Tibial artery (tissue), 4 donors: Measurements from ENCODE around the gene FAAP100.
"Not testable (repeated sequence)": the region's sequence is repeated elsewhere in the genome, so short reads cannot be mapped to it uniquely, and the experiment has no call there.

Experiments used
- DNase-seq, 2 donors: peaks; one replicate each; pipeline ENCODE4 v3.0.0-alpha.2; 2019
- H3K27ac ChIP-seq, 2 donors: fragments of 200-600 bp; sonication (generic) in 1 of 2; 1 replicate in 1 of 2; 2 replicates in 1 of 2; pipeline ENCODE4 v1.5.1; 2018 to 2019; ENCODE audit warnings: mild to moderate bottlenecking in 1 of 2
- H3K27me3 ChIP-seq, 2 donors: fragments of 200-600 bp; sonication (generic) in 1 of 2; one replicate each; pipeline versions ENCODE4 v1.5.1 to v1.6.0; 2016 to 2019
- H3K36me3 ChIP-seq, 3 donors: fragments of 200-600 bp; sonication (generic) in 2 of 3; one replicate each; pipeline ENCODE4 v1.5.1; 2016 to 2019; ENCODE audit warnings: mild to moderate bottlenecking in 2 of 3
- H3K4me1 ChIP-seq, 4 donors: fragments of 200-600 bp; sonication (generic) in 2 of 4; 1 replicate in 3 of 4; 2 replicates in 1 of 4; pipeline ENCODE4 v1.5.1; 2016 to 2019
- H3K4me3 ChIP-seq, 2 donors: fragments of 200-600 bp; sonication (generic) in 1 of 2; 1 replicate in 1 of 2; 2 replicates in 1 of 2; pipeline ENCODE4 v1.5.1; 2018 to 2019; ENCODE audit warnings: mild to moderate bottlenecking in 2 of 2
- H3K9me3 ChIP-seq, 3 donors: fragments of 200-600 bp; sonication (generic) in 1 of 3; one replicate each; pipeline ENCODE4 v1.5.1; 2016 to 2019
- CTCF ChIP-seq, 2 experiments: fragments of 200-600 bp in 1 of 2; fragments of 450-650 bp in 1 of 2; IDR thresholded peaks; one replicate each; pipeline ENCODE4 v1.5.1; 2017 to 2019; ENCODE audit warnings: antibody characterized with exemption in 2 of 2, mild to moderate bottlenecking in 1 of 2, moderate library complexity in 1 of 2
- intact Hi-C: fragments of 100-400 bp; cut with DNase I; formaldehyde crosslinking; loops from one replicate; pipeline ENCODE4 v1.15.0; 2023; ENCODE audit warnings: low total_unique reads

Gene FAAP100

GRCh38 chr17:81590121-81590520 lies 38.0 kb upstream of the FAAP100 start:
- no peak overlapping the region for H3K4me3 ChIP-seq
- H3K9me3 ChIP-seq = no peaks in the 10 kb centered on the region
- peaks cover 78 to 98% (median 94%) of the 10 kb centered on the region in 3 donors for H3K36me3 ChIP-seq
- DNase-seq = no peak
- no peak overlapping the region for H3K27ac ChIP-seq
- no peak for TF ChIP-seq CTCF (IDR thresholded peaks at IDR 0.05)
- no peaks in the 10 kb centered on the region for H3K4me1 ChIP-seq
- intact Hi-C loops = no loop called here
- H3K27me3 ChIP-seq = no peaks in the 10 kb centered on the region

GRCh38 chr17:81589612-81590011 lies 37.5 kb upstream of the FAAP100 start:
- H3K27ac ChIP-seq = no peak overlapping the region
- intact Hi-C loops = loop anchor here (10.0 kb wide), 1 partner anchor 465 kb away; no protein-coding TSS in a partner anchor
- TF ChIP-seq CTCF (IDR thresholded peaks at IDR 0.05) = no peak
- H3K4me3 ChIP-seq = no peak overlapping the region
- no peaks in the 10 kb centered on the region for H3K9me3 ChIP-seq
- H3K36me3 ChIP-seq = peaks cover 75 to 98% (median 90%) of the 10 kb centered on the region in 3 donors
- H3K4me1 ChIP-seq = no peaks in the 10 kb centered on the region
- H3K27me3 ChIP-seq = no peaks in the 10 kb centered on the region
- DNase-seq = no peak

GRCh38 chr17:81586096-81586495 lies 33.9 kb upstream of the FAAP100 start:
- no peaks in the 10 kb centered on the region for H3K9me3 ChIP-seq
- no peak overlapping the region for H3K27ac ChIP-seq
- no peak for TF ChIP-seq CTCF (IDR thresholded peaks at IDR 0.05)
- H3K27me3 ChIP-seq = no peaks in the 10 kb centered on the region
- H3K4me1 ChIP-seq = no peaks in the 10 kb centered on the region
- intact Hi-C loops = loop anchor here (10.0 kb wide), 1 partner anchor 461 kb away; no protein-coding TSS in a partner anchor
- H3K4me3 ChIP-seq = no peak overlapping the region
- H3K36me3 ChIP-seq = peaks cover 84 to 96% (median 87%) of the 10 kb centered on the region in 3 donors
- no peak for DNase-seq

- intact Hi-C loops = loop anchor here (10.0 kb wide), 1 partner anchor 460 kb away; no protein-coding TSS in a partner anchor
- H3K4me3 ChIP-seq, H3K9me3 ChIP-seq, H3K4me1 ChIP-seq, DNase-seq, H3K27ac ChIP-seq, H3K27me3 ChIP-seq: not testable (repeated sequence)
- peaks cover 75 to 95% (median 78%) of the 10 kb centered on the region in 3 donors for H3K36me3 ChIP-seq
These were observed 32.6 kb upstream of the FAAP100 start for GRCh38 chr17:81584771-81585170.

- no peak for DNase-seq
- no peak for TF ChIP-seq CTCF (IDR thresholded peaks at IDR 0.05)
- Histone ChIP-seq H3K4me3 (no peak overlapping the region), H3K4me1 (no peaks in the 10 kb centered on the region), H3K36me3 (peaks cover 65 to 95% (median 71%) of the 10 kb centered on the region in 3 donors), H3K9me3 (no peaks in the 10 kb centered on the region), H3K27me3 (no peaks in the 10 kb centered on the region), H3K27ac (no peak overlapping the region)
- intact Hi-C loops = loop anchor here (10.0 kb wide), 1 partner anchor 459 kb away; no protein-coding TSS in a partner anchor
These were observed 31.6 kb upstream of the FAAP100 start for GRCh38 chr17:81583589-81584342.

GRCh38 chr17:81582749-81583148 lies 30.6 kb upstream of the FAAP100 start:
- DNase-seq = no peak
- H3K4me1 ChIP-seq = peaks cover 4 to 6% (median 5%) of the 10 kb centered on the region in 4 donors
- H3K9me3 ChIP-seq = no peaks in the 10 kb centered on the region
- peaks cover 55 to 92% (median 61%) of the 10 kb centered on the region in 3 donors for H3K36me3 ChIP-seq
- no peak overlapping the region for H3K4me3 ChIP-seq
- H3K27me3 ChIP-seq = no peaks in the 10 kb centered on the region
- TF ChIP-seq CTCF (IDR thresholded peaks at IDR 0.05) = no peak
- no peak overlapping the region for H3K27ac ChIP-seq
- intact Hi-C loops = loop anchor here (10.0 kb wide), 1 partner anchor 458 kb away; no protein-coding TSS in a partner anchor
